GM21723 (cell line): Measurements from ENCODE around the gene KIAA1217.

Experiments
- ATAC-seq: cut with Tn5 transposase; IDR thresholded peaks from one replicate; pipeline ENCODE4 v1.9.1; 2021; ENCODE audit warnings: mild to moderate bottlenecking, moderate library complexity; ENCODE audit not compliant: unreplicated experiment

Gene KIAA1217

GRCh38 chr10:24242562-24242961, 33.6 kb downstream of the KIAA1217 start:
- ATAC-seq: no peak

DNA sequence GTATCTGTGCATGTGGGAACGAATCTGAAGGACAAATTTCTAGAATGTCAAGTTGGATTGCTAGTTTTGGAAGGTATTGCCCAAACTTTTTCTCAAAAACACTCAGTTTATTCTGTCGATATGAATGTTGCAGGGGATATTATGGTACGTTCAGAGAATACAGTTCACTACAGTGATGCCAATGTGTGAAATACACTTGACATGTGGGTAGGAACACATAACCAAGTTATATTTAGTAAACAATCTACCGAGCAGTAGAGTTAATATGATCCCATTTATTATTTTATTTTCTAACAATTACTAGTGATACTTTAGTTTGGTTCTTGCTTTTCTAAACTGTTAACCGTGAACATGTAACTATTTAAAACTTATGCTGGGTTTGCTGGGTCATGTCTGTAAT, 37.4 kb downstream of the KIAA1217 start:
- ATAC-seq: no peak

DNA sequence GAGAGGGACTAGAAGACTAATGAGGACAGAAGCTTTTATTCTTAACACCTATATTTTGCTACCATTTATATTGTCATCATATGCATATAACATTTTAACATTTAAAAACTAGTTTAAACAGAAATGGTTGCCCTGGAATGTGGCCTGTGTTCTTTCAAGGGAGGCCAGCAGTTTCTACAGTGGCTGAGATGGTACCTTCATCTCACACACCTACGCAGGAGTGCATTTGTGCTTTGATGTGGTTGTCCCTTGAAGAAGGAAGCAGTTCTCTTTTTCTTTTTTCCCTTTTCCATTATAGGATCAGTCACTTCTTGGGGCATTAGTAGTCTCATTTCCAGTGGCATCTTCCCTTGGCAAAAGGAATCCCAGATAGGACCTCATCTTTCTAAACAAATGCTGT, 38.9 kb downstream of the KIAA1217 start:
- ATAC-seq: no peak

DNA sequence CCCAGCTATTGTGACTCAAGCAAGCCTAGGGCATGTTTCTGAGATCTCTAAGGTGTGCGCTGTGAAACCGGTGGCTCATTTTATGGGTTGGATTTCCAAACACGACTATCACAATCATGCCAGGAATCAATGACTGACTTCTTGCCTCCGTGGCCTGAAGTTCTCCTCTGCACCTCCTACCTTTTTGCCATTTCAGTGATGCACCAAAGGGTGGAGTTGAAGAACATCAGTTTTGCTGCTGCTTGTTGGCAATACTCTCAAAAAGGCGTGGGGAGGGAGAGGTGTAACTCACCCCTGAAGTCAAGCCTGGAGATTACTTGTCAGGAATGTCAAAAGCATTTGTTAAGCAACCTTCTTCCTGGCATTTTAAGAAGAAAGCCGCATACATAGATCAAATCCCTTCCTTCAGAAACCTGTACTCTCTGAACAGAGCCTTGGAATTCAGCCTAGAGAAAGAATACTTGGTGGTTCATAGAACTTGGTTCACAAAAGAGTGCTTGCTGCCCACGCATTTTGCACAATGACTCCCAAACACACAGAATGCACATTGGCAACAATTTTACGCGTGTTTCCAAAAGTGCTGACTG, 41.0 kb downstream of the KIAA1217 start:
- no peak for ATAC-seq

DNA sequence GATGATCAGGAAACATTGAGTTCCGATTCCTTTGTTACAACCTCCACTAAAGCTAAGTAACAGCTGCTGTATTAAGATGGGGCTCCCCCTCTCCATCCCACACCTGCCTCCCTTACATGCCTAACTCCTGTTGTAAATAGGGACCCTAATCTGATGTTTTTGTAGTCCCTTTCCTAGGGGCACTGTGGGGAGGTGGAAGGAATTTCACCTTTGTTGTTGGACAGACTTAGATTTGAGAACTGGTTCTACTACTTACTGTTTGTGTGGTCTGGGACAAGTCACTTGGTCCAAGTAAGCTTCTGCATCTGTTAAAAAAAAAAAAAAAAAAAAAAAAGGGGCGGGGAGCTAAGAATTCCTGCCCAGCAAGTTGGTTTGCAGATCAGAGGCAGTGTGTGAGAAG, 42.6 kb downstream of the KIAA1217 start:
- no peak for ATAC-seq

GRCh38 chr10:24254180-24254579, 45.2 kb downstream of the KIAA1217 start:
- ATAC-seq: no peak

GRCh38 chr10:24255115-24255880, 46.4 kb downstream of the KIAA1217 start:
- ATAC-seq: no peak

- ATAC-seq: no peak
Observed at GRCh38 chr10:24255881-24256311, 47.0 kb downstream of the KIAA1217 start.

- ATAC-seq: no peak
Observed at GRCh38 chr10:24256619-24257107, 47.7 kb downstream of the KIAA1217 start.

DNA sequence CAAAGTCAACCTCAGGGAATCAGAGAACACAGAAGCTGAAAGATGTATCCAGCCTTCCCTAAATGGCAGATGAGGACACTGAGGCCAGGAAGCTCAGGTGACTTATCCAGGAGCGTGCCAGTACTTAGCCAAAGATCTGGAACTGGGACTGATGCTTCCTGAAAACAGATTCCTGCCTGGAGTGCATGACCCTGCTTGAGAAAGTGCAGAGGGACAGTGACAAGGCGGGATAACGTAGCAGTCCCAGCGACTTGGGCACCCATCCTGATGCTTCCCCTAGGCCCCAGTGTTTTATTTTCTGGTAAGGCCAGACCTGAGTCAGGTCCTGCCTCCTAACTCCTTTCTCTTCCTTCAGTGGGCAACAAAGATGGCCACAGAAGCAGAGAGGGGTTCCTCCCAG, 48.6 kb downstream of the KIAA1217 start:
- no peak for ATAC-seq

DNA sequence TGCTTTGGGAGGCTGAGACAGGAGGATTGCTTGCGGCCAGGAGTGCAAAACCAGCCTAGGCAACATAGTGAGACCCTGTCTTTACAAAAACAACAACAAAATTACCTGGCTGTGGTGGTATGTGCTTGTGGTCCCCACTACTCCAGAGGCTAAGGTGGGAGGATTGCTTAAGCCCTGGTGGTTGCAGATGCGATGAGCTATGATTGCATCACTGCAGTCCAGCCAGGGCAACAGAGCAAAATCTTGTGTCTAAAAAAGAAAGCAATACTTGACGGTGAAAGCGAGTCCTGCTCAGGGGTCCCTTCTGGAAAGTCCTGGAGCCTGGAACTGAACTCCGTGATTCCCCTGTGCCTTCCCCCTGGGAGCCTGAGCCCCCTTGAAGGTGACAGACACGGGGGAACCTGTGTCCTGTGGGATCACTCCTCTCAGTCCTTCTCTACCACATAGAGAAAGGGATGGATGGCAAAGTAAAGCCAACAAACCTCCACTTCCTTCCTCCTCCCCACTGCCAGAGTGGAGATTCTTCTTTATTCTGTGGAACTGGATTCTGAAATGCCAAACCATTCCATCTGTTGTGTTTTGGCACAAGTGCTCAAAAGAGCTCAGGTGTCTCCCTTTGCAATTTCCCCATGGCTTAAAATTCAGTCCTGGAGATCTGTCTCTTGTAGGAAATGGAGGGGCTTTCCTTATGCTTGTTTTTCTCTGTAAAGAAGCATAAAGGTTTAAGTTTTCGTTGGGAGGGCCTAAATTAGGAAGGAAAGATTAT, 50.6 kb downstream of the KIAA1217 start:
- ATAC-seq: no peak

GRCh38 chr10:24261627-24262026, 52.7 kb downstream of the KIAA1217 start:
- ATAC-seq: no peak

DNA sequence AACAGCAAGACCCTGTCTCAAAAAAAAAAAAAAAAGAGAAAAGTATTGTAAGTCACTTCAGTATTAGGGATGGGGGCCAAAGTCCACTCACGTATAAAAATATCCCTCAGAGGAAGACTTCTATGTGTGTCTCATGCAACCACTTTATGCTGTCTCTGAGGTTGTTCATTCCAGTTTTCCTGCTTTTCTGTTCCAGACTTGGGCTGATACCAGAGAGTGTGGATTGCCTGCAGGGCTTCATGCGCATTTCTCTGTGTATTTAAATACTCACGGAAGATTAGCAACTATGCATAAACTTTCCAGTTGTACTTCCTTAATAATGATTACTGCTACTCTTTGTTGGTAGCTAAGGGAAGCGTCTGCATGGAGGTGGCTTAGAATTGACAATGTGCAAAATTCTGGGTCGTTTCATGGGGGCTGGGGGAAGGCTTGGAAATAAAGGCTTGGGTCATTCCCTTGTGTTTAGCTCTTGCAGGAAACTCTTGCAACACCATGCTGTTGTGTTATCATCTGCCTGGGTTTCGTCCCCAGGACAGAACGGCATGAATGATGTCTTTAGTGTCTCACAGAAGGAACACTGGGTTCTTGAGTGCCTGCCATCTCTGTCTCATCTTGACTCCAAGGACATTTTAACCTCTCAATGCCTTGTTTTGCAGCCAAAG, 54.1 kb downstream of the KIAA1217 start:
- no peak for ATAC-seq

GRCh38 chr10:24269476-24269875, 60.5 kb downstream of the KIAA1217 start:
- ATAC-seq: no peak

GRCh38 chr10:24272374-24272773, 63.4 kb downstream of the KIAA1217 start:
- ATAC-seq: no peak

DNA sequence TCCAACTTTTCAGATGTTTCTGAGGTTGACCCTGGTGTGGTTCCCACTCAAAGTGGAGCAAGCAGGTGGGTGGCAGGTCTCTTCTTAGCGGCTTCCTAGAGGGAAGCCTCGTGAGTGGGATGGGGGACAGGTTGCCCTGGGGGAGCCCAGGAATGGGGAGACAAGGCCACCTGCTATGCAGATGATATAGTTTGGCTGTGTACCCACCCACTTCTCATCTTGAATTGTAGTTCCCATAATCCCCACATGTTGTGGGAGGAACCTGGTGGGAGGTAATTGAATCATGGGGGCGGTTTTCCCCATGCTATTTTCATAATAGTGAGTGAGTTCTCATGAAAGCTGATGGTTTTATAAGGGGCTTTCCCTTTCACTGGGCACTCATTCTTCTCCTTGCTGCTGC, 68.3 kb downstream of the KIAA1217 start:
- ATAC-seq: no peak

GRCh38 chr10:24277771-24278170, 68.8 kb downstream of the KIAA1217 start:
- ATAC-seq: no peak

DNA sequence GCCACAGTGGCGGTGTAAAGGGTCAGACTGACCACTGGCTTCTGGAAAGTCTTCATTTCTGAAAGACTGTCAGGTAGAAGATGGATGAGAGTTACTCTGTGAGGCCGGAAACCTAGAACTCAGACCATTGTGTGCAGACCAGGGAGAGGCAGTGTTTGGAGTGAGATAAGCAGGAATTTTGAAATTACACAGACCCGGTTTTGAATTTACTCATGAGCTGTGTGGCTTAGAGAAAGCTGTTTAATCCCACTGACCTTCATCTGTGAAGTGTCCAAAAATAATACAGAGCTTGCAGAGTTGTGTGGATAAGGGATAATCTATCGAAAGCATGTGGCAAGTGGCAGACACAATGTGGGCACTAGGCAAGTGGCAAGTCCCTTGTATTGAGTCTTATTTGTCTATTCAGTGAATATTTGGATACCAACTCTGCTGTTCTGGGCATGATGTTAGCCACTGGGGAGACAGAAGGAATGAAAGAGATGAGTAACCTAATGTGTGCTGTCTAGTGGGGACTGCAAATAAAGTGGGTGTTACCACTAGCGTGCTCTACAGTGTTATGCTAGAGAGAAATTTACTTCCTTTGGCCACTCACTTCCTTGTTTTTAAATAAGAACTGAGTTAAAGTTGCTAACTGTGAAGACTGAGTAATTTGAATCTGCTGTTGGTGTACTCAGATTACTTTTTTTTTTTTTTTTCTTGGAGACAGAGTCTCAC, 69.4 kb downstream of the KIAA1217 start:
- ATAC-seq: no peak

- no peak for ATAC-seq
Observed at GRCh38 chr10:24279166-24279565, 70.2 kb downstream of the KIAA1217 start.

- no peak for ATAC-seq
Observed at GRCh38 chr10:24287559-24288195, 78.7 kb downstream of the KIAA1217 start.
